AG20443 (cell line): ENCODE measurements around the gene PEF1.

Source experiments
- DNase-seq: peaks from one replicate; pipeline ENCODE4 v3.0.0; 2012; ENCODE audit warnings: low spot score, mixed read lengths

PEF1 gene

GRCh38 chr1:31627930-31628559 lies 16.6 kb downstream of the PEF1 start:
- peak; percentile 37 for DNase-seq

GRCh38 chr1:31627301-31627929 lies 17.3 kb downstream of the PEF1 start:
- DNase-seq: no peak

GRCh38 chr1:31626223-31627207 lies 18.2 kb downstream of the PEF1 start:
- DNase-seq: peak; percentile 57

- DNase-seq: peak; percentile 74
These were observed 19.0 kb downstream of the PEF1 start for GRCh38 chr1:31625561-31626222.

- no peak for DNase-seq
These were observed 19.8 kb downstream of the PEF1 start for GRCh38 chr1:31624731-31625514.

- no peak for DNase-seq
These were observed 20.4 kb downstream of the PEF1 start for GRCh38 chr1:31624309-31624708.

GRCh38 chr1:31623365-31623764 lies 21.3 kb downstream of the PEF1 start:
- DNase-seq: no peak

- DNase-seq: no peak
These were observed 22.6 kb downstream of the PEF1 start for GRCh38 chr1:31621847-31622730.

GRCh38 chr1:31621498-31621820 lies 23.2 kb downstream of the PEF1 start:
- no peak for DNase-seq

GRCh38 chr1:31620631-31621497 lies 23.8 kb downstream of the PEF1 start:
- no peak for DNase-seq

GRCh38 chr1:31618916-31619846 lies 25.5 kb downstream of the PEF1 start:
- no peak for DNase-seq

GRCh38 chr1:31617916-31618746 lies 26.5 kb downstream of the PEF1 start:
- DNase-seq: peak; percentile 83

- DNase-seq: no peak
These were observed 27.3 kb downstream of the PEF1 start, which contains the start of gene HCRTR1 for GRCh38 chr1:31617218-31617915. HCRTR1 (plus strand) TSS chr1:31617689; CDS start chr1:31619193, 1,504 bp downstream.

- DNase-seq: no peak
These were observed 28.7 kb downstream of the PEF1 start for GRCh38 chr1:31615939-31616338.

- DNase-seq: no peak
These were observed 29.3 kb downstream of the PEF1 start for GRCh38 chr1:31615414-31615813.

GRCh38 chr1:31614414-31615005 lies 30.2 kb downstream of the PEF1 start:
- DNase-seq: no peak
